Erythroblast (primary cell): ENCODE results near the gene RAB3C.

ENCODE experiments used
- DNase-seq, 2 experiments: peaks; one replicate each; lab custom pipeline; 2025; lab: John Stamatoyannopoulos, UW
- GATA1 ChIP-seq: IDR thresholded peaks from 2 replicates; pipeline ENCODE4 v1.6.1; 2011; ENCODE audit warnings: low read depth, mild to moderate bottlenecking, control low read depth, low read length, moderate library complexity
- POLR2A ChIP-seq: IDR thresholded peaks from 2 replicates; pipeline ENCODE4 v1.6.1; 2011; ENCODE audit warnings: mild to moderate bottlenecking, low read length

The RAB3C gene

GRCh38 chr5:58810086-58810485 is 227.2 kb downstream of the RAB3C start:
- TF ChIP-seq GATA1 (no peak), POLR2A (no peak)
- DNase-seq = no peak

GRCh38 chr5:58813855-58814254 is 231.0 kb downstream of the RAB3C start:
- TF ChIP-seq POLR2A (no peak), GATA1 (no peak)
- DNase-seq = no peak

GRCh38 chr5:58816181-58816731 is 233.4 kb downstream of the RAB3C start:
- no peak for DNase-seq
- no peak for TF ChIP-seq POLR2A
- no peak for TF ChIP-seq GATA1

- TF ChIP-seq POLR2A (no peak), GATA1 (no peak)
- no peak for DNase-seq
Measured at GRCh38 chr5:58818465-58818864, 235.6 kb downstream of the RAB3C start.

GRCh38 chr5:58825441-58825840 is 242.6 kb downstream of the RAB3C start:
- no peak for DNase-seq
- TF ChIP-seq POLR2A (no peak), GATA1 (no peak)

- TF ChIP-seq POLR2A = no peak
- TF ChIP-seq GATA1 = no peak
- DNase-seq = no peak
Measured at GRCh38 chr5:58825899-58826298, 243.0 kb downstream of the RAB3C start.

- DNase-seq = no peak
- no peak for TF ChIP-seq POLR2A
- no peak for TF ChIP-seq GATA1
Measured at GRCh38 chr5:58827463-58827862, 244.6 kb downstream of the RAB3C start.

- TF ChIP-seq GATA1 (no peak), POLR2A (no peak)
- DNase-seq = no peak
Measured at GRCh38 chr5:58828258-58828657, 245.4 kb downstream of the RAB3C start.

GRCh38 chr5:58834242-58835225 is 251.7 kb downstream of the RAB3C start:
- TF ChIP-seq POLR2A (no peak), GATA1 (no peak)
- DNase-seq = no peak

- TF ChIP-seq POLR2A (no peak), GATA1 (no peak)
- DNase-seq = no peak
Measured at GRCh38 chr5:58836351-58836750, 253.5 kb downstream of the RAB3C start.

- DNase-seq = no peak
- TF ChIP-seq POLR2A (no peak), GATA1 (no peak)
Measured at GRCh38 chr5:58838729-58839128, 255.9 kb downstream of the RAB3C start.

GRCh38 chr5:58842852-58843251 is 260.0 kb downstream of the RAB3C start:
- no peak for TF ChIP-seq POLR2A
- no peak for TF ChIP-seq GATA1
- DNase-seq = no peak

GRCh38 chr5:58844395-58844794 is 261.5 kb downstream of the RAB3C start:
- TF ChIP-seq GATA1 (no peak), POLR2A (no peak)
- no peak for DNase-seq

- no peak for DNase-seq
- TF ChIP-seq POLR2A (no peak), GATA1 (no peak)
Measured at GRCh38 chr5:58847041-58847440, 264.2 kb downstream of the RAB3C start.

- DNase-seq = no peak
- TF ChIP-seq POLR2A (no peak), GATA1 (no peak)
Measured at GRCh38 chr5:58849223-58849622, 266.3 kb downstream of the RAB3C start.
